Neuronal stem cell (in vitro differentiated cells): ENCODE results near the gene KLHL35.
A peak's percentile ranks its signal among the peaks of the same experiment; 100 is the strongest.
"Not testable (repeated sequence)": the region's sequence is repeated elsewhere in the genome, so short reads cannot be mapped to it uniquely, and the experiment has no call there.

Experiments
- DNase-seq: peaks from one replicate; pipeline ENCODE4 v3.0.0-alpha.2; 2013; ENCODE audit warnings: low spot score
- H2AFZ ChIP-seq: one replicate; pipeline ENCODE4 v1.6.1; 2013; ENCODE audit warnings: mild to moderate bottlenecking, low read length, inconsistent platforms
- H2AK5ac ChIP-seq: 2 replicates; pipeline ENCODE4 v1.6.1; 2013; ENCODE audit warnings: low read depth, mild to moderate bottlenecking, inconsistent platforms, low read length, moderate library complexity, mixed read lengths
- H2BK120ac ChIP-seq: 2 replicates; pipeline ENCODE4 v1.6.1; 2013; ENCODE audit warnings: low read depth, mild to moderate bottlenecking, inconsistent platforms, low read length, moderate library complexity, mixed read lengths
- H2BK12ac ChIP-seq: one replicate; pipeline ENCODE4 v1.6.1; 2013; ENCODE audit warnings: low read length, inconsistent platforms
- H2BK15ac ChIP-seq: 2 replicates; pipeline ENCODE4 v1.6.1; 2013; ENCODE audit warnings: mild to moderate bottlenecking, low read length, inconsistent platforms, mixed read lengths
- H2BK5ac ChIP-seq: one replicate; pipeline ENCODE4 v1.6.1; 2013; ENCODE audit warnings: inconsistent platforms, mild to moderate bottlenecking, low read length, moderate library complexity
- H3K14ac ChIP-seq: one replicate; pipeline ENCODE4 v1.6.1; 2013; ENCODE audit warnings: low read length, inconsistent platforms
- H3K18ac ChIP-seq: 2 replicates; pipeline ENCODE4 v1.6.1; 2013; ENCODE audit warnings: low read length, inconsistent platforms
- H3K23ac ChIP-seq: 2 replicates; pipeline ENCODE4 v1.6.1; 2013; ENCODE audit warnings: low read depth, mild to moderate bottlenecking, mixed read lengths, low read length, inconsistent platforms; ENCODE audit not compliant: poor library complexity
- H3K27ac ChIP-seq: replicated peaks from 3 replicates; pipeline ENCODE4 v1.5.1; 2013; ENCODE audit warnings: low read length, inconsistent platforms
- H3K27me3 ChIP-seq, 3 experiments: 2 replicates each; pipeline ENCODE4 v1.6.1; 2013; ENCODE audit warnings: low read length in 3 of 3, mild to moderate bottlenecking in 2 of 3, inconsistent platforms in 1 of 3, low read depth in 1 of 3, mixed read lengths in 1 of 3, moderate library complexity in 1 of 3; ENCODE audit not compliant: control insufficient read depth in 3 of 3, insufficient read depth in 3 of 3
- H3K36me3 ChIP-seq, 2 donors: replicated peaks in 1 of 2; 2 replicates each; pipeline ENCODE4 v1.6.1; 2013; ENCODE audit warnings: low read length in 2 of 2; ENCODE audit not compliant: control insufficient read depth in 2 of 2, insufficient read depth in 2 of 2
- H3K4ac ChIP-seq: 2 replicates; pipeline ENCODE4 v1.6.1; 2013; ENCODE audit warnings: inconsistent platforms, mild to moderate bottlenecking, low read length, moderate library complexity
- H3K4me1 ChIP-seq, 2 donors: 1 replicate in 1 of 2; 2 replicates in 1 of 2; pipeline ENCODE4 v1.6.1; 2013; ENCODE audit warnings: low read length in 2 of 2, low read depth in 1 of 2; ENCODE audit not compliant: control insufficient read depth in 2 of 2, insufficient read depth in 1 of 2
- H3K4me2 ChIP-seq: one replicate; pipeline ENCODE4 v1.6.1; 2013; ENCODE audit warnings: mild to moderate bottlenecking, low read length, inconsistent platforms; ENCODE audit not compliant: insufficient read depth, poor library complexity, severe bottlenecking
- H3K4me3 ChIP-seq, 2 donors: 2 replicates each; pipeline ENCODE4 v1.5.1; 2013; ENCODE audit warnings: low read length in 2 of 2, mild to moderate bottlenecking in 2 of 2, inconsistent platforms in 1 of 2, moderate library complexity in 1 of 2
- H3K79me1 ChIP-seq: one replicate; pipeline ENCODE4 v1.6.1; 2013; ENCODE audit warnings: low read depth, mild to moderate bottlenecking, inconsistent platforms, low read length, moderate library complexity
- H3K9ac ChIP-seq: one replicate; pipeline ENCODE4 v1.6.1; 2013; ENCODE audit warnings: mild to moderate bottlenecking, low read depth, low read length, inconsistent platforms; ENCODE audit not compliant: poor library complexity
- H3K9me3 ChIP-seq, 2 donors: replicated peaks in 1 of 2; 2 replicates each; pipeline versions ENCODE3 to v1.6.1; 2013; ENCODE audit warnings: low read length in 2 of 2, mild to moderate bottlenecking in 2 of 2, inconsistent platforms in 1 of 2, low read depth in 1 of 2, mixed read lengths in 1 of 2, moderate library complexity in 1 of 2; ENCODE audit not compliant: control insufficient read depth in 2 of 2, insufficient read depth in 1 of 2
- H4K8ac ChIP-seq: one replicate; pipeline ENCODE4 v1.6.1; 2013; ENCODE audit warnings: low read depth, mild to moderate bottlenecking, inconsistent platforms, low read length, moderate library complexity
- H4K91ac ChIP-seq: one replicate; pipeline ENCODE4 v1.6.1; 2013; ENCODE audit warnings: low read length, low read depth, mild to moderate bottlenecking, inconsistent platforms; ENCODE audit not compliant: poor library complexity
- WGBS, 2 donors: extraction: QIAGEN DNeasy Blood & Tissue Kit; methylation state at CpG; one replicate each; pipeline ENCODE4 v1.1.7; 2013; ENCODE audit warnings: missing lambda C conversion rate in 2 of 2, mixed read lengths in 1 of 2; ENCODE audit not compliant: insufficient read length in 2 of 2, insufficient replicate concordance in 1 of 2; ENCODE audit errors: extremely low coverage in 2 of 2; 5-methylcytosine and 5-hydroxymethylcytosine counted together

Gene KLHL35

GRCh38 chr11:75378776-75379175 is 54.2 kb downstream of the KLHL35 start:
- not testable (repeated sequence) for H3K27ac ChIP-seq, DNase-seq, H2BK15ac ChIP-seq, H3K4ac ChIP-seq, H4K8ac ChIP-seq, H3K18ac ChIP-seq, H3K4me1 ChIP-seq, H3K4me2 ChIP-seq, H3K4me3 ChIP-seq, H3K36me3 ChIP-seq, H2BK12ac ChIP-seq, H3K9me3 ChIP-seq, H3K27me3 ChIP-seq, H3K23ac ChIP-seq, H4K91ac ChIP-seq, H2AK5ac ChIP-seq, H3K79me1 ChIP-seq, H2AFZ ChIP-seq, H3K9ac ChIP-seq, H2BK5ac ChIP-seq, H2BK120ac ChIP-seq, H3K14ac ChIP-seq
- no CpG with 5 or more reads among the region's 17 CpGs for WGBS, 2 donors

GRCh38 chr11:75376175-75376574 is 56.8 kb downstream of the KLHL35 start:
- H3K14ac ChIP-seq = no peak overlapping the region
- no peak overlapping the region for H2BK5ac ChIP-seq
- no peak overlapping the region for H2BK120ac ChIP-seq
- no peak overlapping the region for H2BK15ac ChIP-seq
- no peak overlapping the region for H2AFZ ChIP-seq
- H3K79me1 ChIP-seq = no peaks in the 10 kb centered on the region
- peaks cover 0 to 8% (median 0%) of the 10 kb centered on the region in 3 experiments for H3K27me3 ChIP-seq
- H3K4me3 ChIP-seq = no peak overlapping the region
- H3K23ac ChIP-seq = no peak overlapping the region
- H4K91ac ChIP-seq = no peak overlapping the region
- H3K36me3 ChIP-seq = no peaks in the 10 kb centered on the region
- H3K4ac ChIP-seq = no peak overlapping the region
- H2BK12ac ChIP-seq = no peak overlapping the region
- no peak overlapping the region for H3K27ac ChIP-seq
- H3K4me1 ChIP-seq = no peaks in the 10 kb centered on the region
- no peak overlapping the region for H2AK5ac ChIP-seq
- no peak overlapping the region for H3K9ac ChIP-seq
- DNase-seq = no peak
- no peak overlapping the region for H4K8ac ChIP-seq
- no CpG with 5 or more reads among the region's 9 CpGs for WGBS, 2 donors
- peaks cover 0 to 1% of the 10 kb centered on the region in 2 donors for H3K9me3 ChIP-seq
- H3K18ac ChIP-seq = no peak overlapping the region
- no peak overlapping the region for H3K4me2 ChIP-seq

DNA sequence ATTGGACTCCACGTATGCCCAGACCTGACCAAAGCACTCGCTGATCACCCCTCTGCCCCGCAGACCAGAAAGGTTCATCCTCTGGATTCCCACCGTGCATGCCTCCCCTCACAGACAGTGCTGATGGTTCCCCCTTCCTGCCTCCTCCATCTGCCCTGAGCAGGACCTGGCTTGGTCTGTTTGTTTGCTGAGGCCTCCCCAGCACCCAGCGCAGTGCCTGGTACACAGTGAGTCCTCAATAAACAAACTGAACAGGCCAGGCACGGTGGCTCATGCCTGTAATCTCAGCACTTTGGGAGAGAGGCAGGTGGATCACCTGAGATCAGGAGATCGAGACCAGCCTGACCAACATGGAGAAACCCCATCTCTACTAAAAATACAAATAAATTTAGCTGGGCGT is 57.4 kb downstream of the KLHL35 start:
- DNase-seq = no peak
- Histone ChIP-seq H3K23ac (peak overlapping the region; percentile 11), H3K14ac (peak overlapping the region; percentile 47), H3K27me3 (peaks cover 0 to 8% (median 0%) of the 10 kb centered on the region in 3 experiments), H3K27ac (no peak overlapping the region), H3K9me3 (peaks cover 0 to 1% of the 10 kb centered on the region in 2 donors), H3K36me3 (no peaks in the 10 kb centered on the region), H2BK5ac (no peak overlapping the region), H3K79me1 (no peaks in the 10 kb centered on the region), H3K4me3 (no peak overlapping the region), H4K91ac (no peak overlapping the region), H3K4me2 (no peak overlapping the region), H3K4me1 (no peaks in the 10 kb centered on the region), H4K8ac (no peak overlapping the region), H3K4ac (no peak overlapping the region), H2BK15ac (no peak overlapping the region), H2BK120ac (no peak overlapping the region), H3K9ac (no peak overlapping the region), H2AFZ (no peak overlapping the region), H3K18ac (peak overlapping the region; percentile 1), H2AK5ac (peak overlapping the region; percentile 20), H2BK12ac (no peak overlapping the region)
- no CpG with 5 or more reads among the region's 8 CpGs for WGBS, 2 donors

GRCh38 chr11:75374646-75375045 is 58.4 kb downstream of the KLHL35 start:
- WGBS, 2 donors = 100% methylated on average over 2 of the region's 4 CpGs
- no peak for DNase-seq
- H2BK5ac ChIP-seq = no peak overlapping the region
- H3K4ac ChIP-seq = no peak overlapping the region
- no peak overlapping the region for H2BK12ac ChIP-seq
- no peak overlapping the region for H3K4me2 ChIP-seq
- H2AFZ ChIP-seq = no peak overlapping the region
- no peak overlapping the region for H4K91ac ChIP-seq
- no peak overlapping the region for H3K4me3 ChIP-seq
- H3K23ac ChIP-seq = peak overlapping the region; percentile 44
- peak overlapping the region; percentile 45 for H2BK15ac ChIP-seq
- peaks cover 0 to 8% (median 0%) of the 10 kb centered on the region in 3 experiments for H3K27me3 ChIP-seq
- no peaks in the 10 kb centered on the region for H3K4me1 ChIP-seq
- no peaks in the 10 kb centered on the region for H3K79me1 ChIP-seq
- H2BK120ac ChIP-seq = no peak overlapping the region
- no peak overlapping the region for H2AK5ac ChIP-seq
- H3K9ac ChIP-seq = no peak overlapping the region
- peaks cover 0 to 1% of the 10 kb centered on the region in 2 donors for H3K9me3 ChIP-seq
- H4K8ac ChIP-seq = no peak overlapping the region
- peak overlapping the region; percentile 76 for H3K18ac ChIP-seq
- H3K27ac ChIP-seq = no peak overlapping the region
- H3K36me3 ChIP-seq = no peaks in the 10 kb centered on the region
- H3K14ac ChIP-seq = no peak overlapping the region
